Activated CD8-positive, alpha-beta memory T cell treated with anti-CD3 and anti-CD28 coated beads for 24 hours (primary cell): ENCODE results near the gene ATP6V1E1.
"Not testable (repeated sequence)": the region's sequence is repeated elsewhere in the genome, so short reads cannot be mapped to it uniquely, and the experiment has no call there.

Experiments used
- DNase-seq: peaks from one replicate; pipeline ENCODE4 v3.0.0-alpha.2; 2020

ATP6V1E1 gene

GRCh38 chr22:17628406-17629172 lies at the start of gene ATP6V1E1:
TSS of gene ATP6V1E1 (minus strand) at chr22:17628749. CDS start at chr22:17628635, 114 bp downstream.
- peak; percentile 96 for DNase-seq

GRCh38 chr22:17675584-17675983 lies 47.0 kb upstream of the ATP6V1E1 start:
- DNase-seq: no peak

DNA sequence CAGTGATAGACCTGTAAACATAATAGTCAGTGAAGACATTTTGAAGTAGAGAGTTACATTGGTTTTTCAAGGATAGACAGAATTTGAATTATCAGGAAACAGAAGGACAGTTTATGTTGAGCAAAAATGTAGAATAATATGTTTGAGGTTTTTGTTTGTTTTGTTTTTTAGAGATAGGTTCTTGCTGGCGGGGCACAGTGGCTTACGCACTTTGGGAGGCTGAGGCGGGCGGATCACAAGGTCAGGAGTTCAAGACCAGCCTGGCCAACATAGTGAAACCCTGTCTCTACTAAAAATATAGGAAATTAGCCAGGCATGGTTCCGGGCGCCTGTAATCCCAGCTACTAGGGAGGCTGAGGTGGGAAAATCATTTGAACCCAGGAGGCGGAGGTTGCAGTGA lies 45.6 kb upstream of the ATP6V1E1 start:
- no peak for DNase-seq

DNA sequence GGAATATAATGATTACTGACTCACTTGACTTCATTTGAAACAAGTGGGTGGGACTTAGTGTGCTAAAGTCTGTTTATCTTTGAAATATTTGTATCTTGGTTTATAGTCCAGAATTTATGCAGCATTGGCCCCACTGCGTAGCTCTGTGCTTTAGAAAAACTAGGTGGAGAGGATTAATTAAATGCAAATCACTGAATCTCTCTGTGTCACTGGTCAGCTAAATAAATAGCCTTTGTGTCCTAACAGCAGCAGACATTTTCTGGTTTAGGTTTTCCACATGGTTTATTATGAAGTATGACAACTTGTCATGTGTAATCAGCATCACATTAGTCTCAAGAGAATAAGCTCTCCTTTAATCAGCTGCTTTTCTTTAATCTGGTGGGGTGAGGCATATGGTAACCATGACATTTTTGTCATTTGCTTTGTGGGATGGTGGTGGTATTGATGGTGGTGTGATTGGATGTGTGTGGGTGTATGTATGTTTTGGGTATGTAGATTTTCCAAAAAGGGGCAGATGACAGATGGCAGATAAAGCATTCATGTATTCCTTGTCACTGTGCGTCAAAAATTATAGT lies 44.0 kb upstream of the ATP6V1E1 start:
- no peak for DNase-seq

- not testable (repeated sequence) for DNase-seq
Measured at GRCh38 chr22:17671521-17672092, 43.1 kb upstream of the ATP6V1E1 start.

DNA sequence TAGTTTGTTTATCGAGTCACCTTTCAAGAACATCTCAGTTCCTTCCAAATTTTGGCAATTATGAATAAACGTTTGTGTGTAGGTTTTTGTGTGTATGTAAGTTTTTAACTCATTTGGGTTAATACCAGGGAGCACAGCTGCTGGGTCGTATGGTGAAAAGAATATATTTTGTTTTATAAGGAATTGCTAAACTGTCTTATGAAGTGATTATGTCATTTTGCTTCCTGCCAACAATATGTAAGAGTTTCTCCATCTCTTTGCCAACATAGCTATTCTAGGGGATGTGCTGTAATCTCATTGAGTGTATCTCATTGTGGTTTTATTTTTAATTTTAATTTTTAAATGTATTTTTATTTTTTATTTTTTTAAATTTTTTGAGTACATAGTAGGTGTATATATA lies 37.3 kb upstream of the ATP6V1E1 start:
- no peak for DNase-seq

DNA sequence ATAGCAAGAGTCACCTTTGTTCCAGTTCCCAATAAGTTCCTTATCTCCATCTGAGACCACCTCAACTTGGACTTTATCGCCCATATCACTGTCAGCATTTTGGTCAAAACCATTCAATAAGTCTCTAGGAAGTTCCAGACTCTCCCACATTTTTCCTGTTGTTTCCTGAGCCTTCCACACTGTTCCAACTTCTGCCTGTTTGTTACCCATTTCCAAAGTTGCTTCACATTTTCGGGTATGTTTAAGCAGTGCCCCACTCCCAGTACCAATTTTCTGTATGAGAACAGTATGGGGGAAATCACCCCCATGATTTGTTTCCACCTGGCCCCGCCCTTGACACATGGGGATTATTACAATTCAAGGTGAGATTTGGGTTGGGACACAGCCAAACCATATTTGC lies 36.7 kb upstream of the ATP6V1E1 start:
- DNase-seq: no peak

DNA sequence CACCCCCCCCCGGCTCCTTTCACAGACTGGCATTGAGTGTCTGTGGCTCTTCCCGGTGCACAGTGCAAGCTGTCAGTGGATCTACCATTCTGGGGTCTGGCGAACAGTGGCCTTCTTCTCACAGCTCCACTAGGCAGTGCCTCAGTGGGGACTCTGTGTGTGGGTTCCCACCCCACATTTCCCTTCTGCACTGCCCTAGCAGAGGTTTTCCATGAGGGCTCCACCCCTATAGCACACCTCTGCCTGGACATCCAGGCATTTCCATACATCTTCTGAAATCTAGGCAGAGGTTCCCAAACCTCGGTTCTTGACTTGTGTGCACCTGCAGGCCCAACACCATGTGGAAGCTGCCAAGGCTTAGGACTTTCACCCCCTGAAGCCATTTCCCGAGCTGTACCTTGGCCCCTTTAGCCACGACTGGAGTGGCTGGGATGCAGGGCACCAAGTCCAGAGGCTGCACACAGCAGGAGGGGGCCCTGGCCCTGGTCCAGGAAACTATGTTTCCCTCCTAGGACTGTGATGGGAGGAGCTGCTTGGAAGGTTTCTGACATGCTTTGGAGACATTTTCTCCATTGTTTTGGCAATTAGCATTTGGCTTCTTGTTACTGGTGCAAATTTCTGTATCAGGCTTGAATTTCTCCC lies 36.0 kb upstream of the ATP6V1E1 start:
- DNase-seq: no peak

- no peak for DNase-seq
Measured at GRCh38 chr22:17656870-17657395, 28.4 kb upstream of the ATP6V1E1 start.

GRCh38 chr22:17655289-17655688 lies 26.7 kb upstream of the ATP6V1E1 start:
- DNase-seq: no peak

DNA sequence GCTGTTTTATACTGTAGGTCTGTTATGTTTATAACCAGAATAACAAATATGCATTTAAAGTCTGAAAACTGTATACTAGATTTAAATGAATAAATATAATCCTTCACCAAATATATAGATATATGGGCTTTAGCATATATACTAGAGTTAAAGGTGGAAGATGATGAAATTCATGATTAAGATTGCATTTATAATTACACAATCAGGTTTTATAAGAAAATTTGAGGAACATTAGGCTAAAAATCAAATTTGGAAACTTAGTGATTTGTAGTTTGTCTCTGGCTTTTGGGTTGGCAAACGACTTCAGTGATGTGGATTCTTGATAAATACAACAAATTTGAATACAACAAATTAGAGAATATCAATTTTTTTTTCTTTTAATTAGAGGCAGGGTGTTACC lies 20.0 kb upstream of the ATP6V1E1 start:
- no peak for DNase-seq

- DNase-seq: no peak
Measured at GRCh38 chr22:17647991-17648390, 19.4 kb upstream of the ATP6V1E1 start.

GRCh38 chr22:17647452-17647851 lies 18.9 kb upstream of the ATP6V1E1 start:
- no peak for DNase-seq

- DNase-seq: not testable (repeated sequence)
Measured at GRCh38 chr22:17642357-17642756, 13.8 kb upstream of the ATP6V1E1 start.

DNA sequence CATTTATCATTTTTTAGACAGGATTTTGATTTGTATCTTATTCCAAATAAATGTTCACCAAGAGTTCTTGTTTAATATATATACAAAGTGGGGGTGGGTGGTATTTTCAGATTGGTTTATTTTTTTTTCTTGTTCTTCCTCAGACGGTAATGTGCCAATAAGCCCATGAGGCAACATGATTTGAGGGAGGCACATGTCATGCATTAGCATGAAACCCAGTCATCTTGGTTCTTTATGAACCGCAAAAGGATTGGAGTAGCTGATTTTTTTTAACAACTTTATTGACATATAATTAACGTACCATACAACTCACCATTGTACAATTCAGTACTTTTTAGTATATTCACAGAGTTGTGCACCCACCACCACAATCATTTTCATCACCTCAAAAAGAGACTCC lies 12.7 kb upstream of the ATP6V1E1 start:
- no peak for DNase-seq

- DNase-seq: no peak
Measured at GRCh38 chr22:17639247-17639741, 10.7 kb upstream of the ATP6V1E1 start.

DNA sequence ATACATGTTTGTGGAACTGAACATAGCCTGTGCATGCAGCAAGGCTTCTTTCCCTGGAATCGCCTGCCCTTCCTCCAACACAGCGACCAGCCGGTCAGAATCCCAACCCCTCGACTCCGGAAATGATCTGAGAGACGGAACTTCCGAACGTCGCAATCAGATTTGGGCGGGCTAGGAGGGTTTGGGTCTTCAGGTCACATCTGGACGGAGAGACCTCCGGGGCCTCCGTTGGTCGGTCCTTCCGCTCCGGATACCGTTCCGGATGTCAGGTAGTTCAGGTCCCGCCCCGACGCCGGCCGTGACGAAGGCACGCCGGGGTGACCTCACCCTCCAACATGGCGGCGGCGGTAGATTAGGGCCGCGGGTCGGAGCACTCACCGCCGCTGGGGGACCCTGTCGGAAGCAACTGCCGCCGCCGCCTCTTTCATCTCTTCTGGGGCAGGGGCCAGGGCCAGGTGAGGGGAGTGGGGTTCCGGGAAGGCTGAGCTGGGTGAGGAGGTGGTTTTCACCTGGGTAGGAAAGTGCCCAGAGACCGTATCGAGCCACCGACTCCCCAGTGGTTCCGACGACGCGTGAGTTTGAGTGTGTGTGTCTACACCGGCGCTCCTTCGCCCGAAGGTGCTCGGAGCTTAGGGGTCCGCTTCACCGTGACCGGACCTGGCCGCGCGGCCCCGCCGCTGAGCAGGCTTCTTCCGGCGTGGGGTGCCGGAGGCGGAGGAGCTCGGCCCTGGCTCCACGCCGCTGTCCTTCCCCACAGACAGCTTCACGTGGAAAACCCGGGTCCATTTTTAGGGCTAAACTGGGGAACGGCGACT lies 10.1 kb upstream of the ATP6V1E1 start, which contains the start of gene BCL2L13:
Gene BCL2L13 (plus strand): TSS at position 326 of the 815 bp plus-strand sequence. CDS start 16,955 bp downstream, outside the sequence.
- DNase-seq: peak; percentile 95

GRCh38 chr22:17638182-17638431 lies 9.6 kb upstream of the ATP6V1E1 start:
- DNase-seq: no peak

- no peak for DNase-seq
Measured at GRCh38 chr22:17637490-17638181, 9.1 kb upstream of the ATP6V1E1 start.

DNA sequence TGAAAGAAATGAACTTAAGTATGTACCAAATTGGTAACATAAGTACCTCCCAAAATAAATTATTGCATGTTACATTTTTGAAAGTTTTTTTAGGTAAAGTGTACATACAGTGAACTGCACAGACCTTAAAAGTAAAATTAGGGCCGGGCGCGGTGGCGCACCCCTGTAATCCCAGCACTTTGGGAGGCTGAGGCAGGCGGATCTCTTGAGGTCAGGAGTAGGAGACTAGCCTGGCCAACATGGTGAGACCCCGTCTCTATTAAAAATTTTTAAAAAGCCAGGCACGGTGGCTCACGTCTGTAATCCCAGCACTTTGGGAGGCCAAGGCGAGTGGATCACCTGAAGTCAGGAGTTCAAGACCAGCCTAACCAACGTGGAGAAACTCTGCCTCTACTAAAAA lies 8.3 kb upstream of the ATP6V1E1 start:
- not testable (repeated sequence) for DNase-seq

- DNase-seq: no peak
Measured at GRCh38 chr22:17634696-17635095, 6.1 kb upstream of the ATP6V1E1 start.

GRCh38 chr22:17633998-17634323 lies 5.4 kb upstream of the ATP6V1E1 start:
- DNase-seq: no peak
